ENCODE results near the gene KATNA1. TPM values are rescaled to one million over a fixed set of nuclear protein-coding genes. Genes with fewer than 3 reads are reported as not detected.

The KATNA1 gene
- total and polyA plus RNA-seq, 2 donors (not counting 3 experiments of a cell fraction or from before 2014, with no cell fraction given): 9.9 to 15.9 TPM

DNA sequence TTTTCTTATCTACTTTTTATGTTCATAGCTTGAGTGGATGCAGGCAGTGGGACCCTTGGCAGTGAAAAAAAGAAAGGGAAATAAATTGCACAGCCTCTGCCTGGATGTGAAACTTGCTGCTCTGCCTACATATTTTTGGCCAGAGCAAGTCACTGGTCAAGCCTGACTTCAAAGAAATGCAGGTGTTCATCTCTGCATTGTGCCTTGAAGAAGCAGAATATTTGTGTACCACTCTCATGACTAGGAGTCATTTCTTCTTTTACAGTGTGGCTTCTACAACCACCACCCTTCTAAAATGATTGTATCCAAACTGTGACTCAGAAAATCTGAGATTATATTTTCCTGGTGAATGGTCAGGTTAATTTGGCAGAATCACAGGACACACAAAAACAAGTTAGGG, 2.5 kb upstream of the KATNA1 start:
- Histone ChIP-seq H3K9me1 (replicated peaks; ENCODE audit: control insufficient read depth, extremely low read depth, insufficient read depth, low read length) (no peaks in the 10 kb centered on the region), H3K4me1 (ENCODE audit: control insufficient read depth, extremely low read depth, insufficient read depth, low read length) (peaks cover 3% of the 10 kb centered on the region), H3K79me2 (ENCODE audit: control insufficient read depth, insufficient read depth, low read length) (peaks cover 13% of the 10 kb centered on the region), H3K27ac (ENCODE audit: insufficient read depth, low read depth, low read length) (no peak overlapping the region), H3K4me3 (replicated peaks in 1 of 3; ENCODE audit: insufficient read depth in 1 of 3, low read depth in 1 of 3, low read length in 3 of 3) (no peak overlapping the region), H3K9me3 (replicated peaks; ENCODE audit: control insufficient read depth, insufficient read depth, low read length) (no peaks in the 10 kb centered on the region), H2AFZ (ENCODE audit: low read depth, low read length) (no peak overlapping the region), H3K9ac (replicated peaks; ENCODE audit: extremely low read depth, insufficient read depth, low read length) (no peak overlapping the region), H3K36me3 (ENCODE audit: control insufficient read depth in 2 of 2, extremely low read depth in 1 of 2, insufficient read depth in 2 of 2, low read length in 2 of 2) (no peaks in the 10 kb centered on the region), H3K27me3 (ENCODE audit: control insufficient read depth in 2 of 2, insufficient read depth in 2 of 2, low read length in 2 of 2) (no peaks in the 10 kb centered on the region), H3K4me2 (ENCODE audit: insufficient read depth, low read length) (no peak overlapping the region), H4K20me1 (replicated peaks; ENCODE audit: control insufficient read depth, extremely low read depth, insufficient read depth, low read length) (no peaks in the 10 kb centered on the region)
- no TSS peak for BruUV-seq (replicated peaks)
- POLR2A ChIA-PET: no interaction called here
- dilution Hi-C loops (cut with MboI; ENCODE audit: extremely low pct_ligation_motif_present, low sequenced_read_pairs) (no loop called here), intact Hi-C loops (cut with micrococcal nuclease) (no loop called here)
- FAIRE-seq (no peak), DNase-seq (ENCODE audit: low read depth, low spot score) (no peak)
- CTCF ChIA-PET: interaction anchor here (0.8 kb wide), 1 partner anchor 90 kb away, joined by 3 read pairs; no protein-coding TSS in a partner anchor
- TF ChIP-seq POLR2AphosphoS5 (IDR thresholded peaks at IDR 0.05; ENCODE audit: insufficient read depth, low read depth, low read length): no peak
- TF ChIP-seq EZH2 (IDR thresholded peaks at IDR 0.05; ENCODE audit: borderline replicate concordance, low read depth, low read length, severe bottlenecking): no peak
- TF ChIP-seq GATA2 (IDR thresholded peaks at IDR 0.05; ENCODE audit: insufficient read depth, insufficient read length, low read depth, low read length): no peak
- TF ChIP-seq, protein P1, sequence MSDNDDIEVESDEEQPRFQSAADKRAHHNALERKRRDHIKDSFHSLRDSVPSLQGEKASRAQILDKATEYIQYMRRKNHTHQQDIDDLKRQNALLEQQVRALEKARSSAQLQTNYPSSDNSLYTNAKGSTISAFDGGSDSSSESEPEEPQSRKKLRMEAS (IDR thresholded peaks at IDR 0.05; ENCODE audit: insufficient read depth, insufficient read length): no peak
- TF ChIP-seq FOS (IDR thresholded peaks at IDR 0.05; ENCODE audit: borderline replicate concordance, insufficient read depth, low read length): no peak
- TF ChIP-seq MYC (IDR thresholded peaks at IDR 0.05; ENCODE audit: low read depth, low read length): no peak
- TF ChIP-seq JUN (IDR thresholded peaks at IDR 0.05; ENCODE audit: borderline replicate concordance, insufficient read depth, insufficient read length, low read depth): no peak
- TF ChIP-seq POLR2A (IDR thresholded peaks at IDR 0.05; ENCODE audit: low read depth, low read length): no peak
- TF ChIP-seq, protein P2, sequence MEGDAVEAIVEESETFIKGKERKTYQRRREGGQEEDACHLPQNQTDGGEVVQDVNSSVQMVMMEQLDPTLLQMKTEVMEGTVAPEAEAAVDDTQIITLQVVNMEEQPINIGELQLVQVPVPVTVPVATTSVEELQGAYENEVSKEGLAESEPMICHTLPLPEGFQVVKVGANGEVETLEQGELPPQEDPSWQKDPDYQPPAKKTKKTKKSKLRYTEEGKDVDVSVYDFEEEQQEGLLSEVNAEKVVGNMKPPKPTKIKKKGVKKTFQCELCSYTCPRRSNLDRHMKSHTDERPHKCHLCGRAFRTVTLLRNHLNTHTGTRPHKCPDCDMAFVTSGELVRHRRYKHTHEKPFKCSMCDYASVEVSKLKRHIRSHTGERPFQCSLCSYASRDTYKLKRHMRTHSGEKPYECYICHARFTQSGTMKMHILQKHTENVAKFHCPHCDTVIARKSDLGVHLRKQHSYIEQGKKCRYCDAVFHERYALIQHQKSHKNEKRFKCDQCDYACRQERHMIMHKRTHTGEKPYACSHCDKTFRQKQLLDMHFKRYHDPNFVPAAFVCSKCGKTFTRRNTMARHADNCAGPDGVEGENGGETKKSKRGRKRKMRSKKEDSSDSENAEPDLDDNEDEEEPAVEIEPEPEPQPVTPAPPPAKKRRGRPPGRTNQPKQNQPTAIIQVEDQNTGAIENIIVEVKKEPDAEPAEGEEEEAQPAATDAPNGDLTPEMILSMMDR (IDR thresholded peaks at IDR 0.05; ENCODE audit: extremely low read depth in 1 of 2, insufficient read depth in 1 of 2, low read depth in 1 of 2, low read length in 2 of 2): no peak

Measured in endothelial cell of umbilical vein (primary cell).